Uterus (tissue), 2 donors: Measurements from ENCODE around the gene RIC8B.

Experiments used
- POLR2A ChIP-seq, 2 donors: fragments of 450-650 bp; IDR thresholded peaks; one replicate each; pipeline ENCODE4 v1.6.1; 2016; ENCODE audit warnings: antibody characterized with exemption in 2 of 2, mild to moderate bottlenecking in 1 of 2, moderate library complexity in 1 of 2
- TF ChIP-seq, protein P1 (sequence below), 4 experiments: fragments of 200-600 bp in 2 of 4; fragments of 450-650 bp in 2 of 4; sonication (generic) in 2 of 4; IDR thresholded peaks; one replicate each; pipeline ENCODE4 v1.5.1; 2016 to 2019; ENCODE audit warnings: antibody characterized with exemption in 4 of 4, mild to moderate bottlenecking in 2 of 4, moderate library complexity in 1 of 4

- TF ChIP-seq POLR2A (IDR thresholded peaks at IDR 0.05), result no peak
- TF ChIP-seq, protein P1, sequence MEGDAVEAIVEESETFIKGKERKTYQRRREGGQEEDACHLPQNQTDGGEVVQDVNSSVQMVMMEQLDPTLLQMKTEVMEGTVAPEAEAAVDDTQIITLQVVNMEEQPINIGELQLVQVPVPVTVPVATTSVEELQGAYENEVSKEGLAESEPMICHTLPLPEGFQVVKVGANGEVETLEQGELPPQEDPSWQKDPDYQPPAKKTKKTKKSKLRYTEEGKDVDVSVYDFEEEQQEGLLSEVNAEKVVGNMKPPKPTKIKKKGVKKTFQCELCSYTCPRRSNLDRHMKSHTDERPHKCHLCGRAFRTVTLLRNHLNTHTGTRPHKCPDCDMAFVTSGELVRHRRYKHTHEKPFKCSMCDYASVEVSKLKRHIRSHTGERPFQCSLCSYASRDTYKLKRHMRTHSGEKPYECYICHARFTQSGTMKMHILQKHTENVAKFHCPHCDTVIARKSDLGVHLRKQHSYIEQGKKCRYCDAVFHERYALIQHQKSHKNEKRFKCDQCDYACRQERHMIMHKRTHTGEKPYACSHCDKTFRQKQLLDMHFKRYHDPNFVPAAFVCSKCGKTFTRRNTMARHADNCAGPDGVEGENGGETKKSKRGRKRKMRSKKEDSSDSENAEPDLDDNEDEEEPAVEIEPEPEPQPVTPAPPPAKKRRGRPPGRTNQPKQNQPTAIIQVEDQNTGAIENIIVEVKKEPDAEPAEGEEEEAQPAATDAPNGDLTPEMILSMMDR (IDR thresholded peaks at IDR 0.05), result no peak
These were observed 87.8 kb downstream of the RIC8B start for GRCh38 chr12:106861984-106862916.
